Progenitor cell of endocrine pancreas (in vitro differentiated cells): ENCODE measurements around the gene CCDC88C. TPM values are rescaled to one million over a fixed set of nuclear protein-coding genes. Genes with fewer than 3 reads are reported as not detected.

Experiments used
- DNase-seq: peaks from one replicate; pipeline ENCODE4 v3.0.0; 2021; ENCODE audit warnings: low spot score; ENCODE audit not compliant: unreplicated experiment
- H3K27ac Mint-ChIP-seq: 2 replicates; pipeline ENCODE4 v1.8.0; 2021; ENCODE audit warnings: mild to moderate bottlenecking, moderate library complexity, mixed read lengths
- H3K27me3 Mint-ChIP-seq: 2 replicates; pipeline ENCODE4 v1.8.0; 2021; ENCODE audit warnings: mixed read lengths
- H3K36me3 Mint-ChIP-seq: 2 replicates; pipeline ENCODE4 v1.8.0; 2022; ENCODE audit warnings: mixed read lengths; ENCODE audit not compliant: insufficient read depth
- H3K4me1 Mint-ChIP-seq: 2 replicates; pipeline ENCODE4 v1.8.0; 2021; ENCODE audit warnings: low read depth, mixed read lengths
- H3K4me3 Mint-ChIP-seq: 2 replicates; pipeline ENCODE4 v1.8.0; 2021; ENCODE audit warnings: low read depth, mild to moderate bottlenecking, moderate library complexity, mixed read lengths
- H3K9me3 Mint-ChIP-seq: 2 replicates; pipeline ENCODE4 v1.8.0; 2021; ENCODE audit warnings: low read depth, mixed read lengths
- CTCF ChIP-seq: fragments of 200-600 bp; sonication (generic); IDR thresholded peaks from one replicate; pipeline ENCODE4 v1.5.0; 2021; ENCODE audit warnings: antibody characterized with exemption, mild to moderate bottlenecking; ENCODE audit not compliant: unreplicated experiment
- total RNA-seq: library from RNA; stranded (reverse); gene quantifications from 2 replicates; pipeline ENCODE4 v1.2.1, GENCODE V29; 2021

CCDC88C gene
- total RNA-seq, 1 donor from 2014 or later, result 78.1 TPM

- H3K36me3 Mint-ChIP-seq, result peaks cover 28% of the 10 kb centered on the region
- no peak for TF ChIP-seq CTCF
- H3K27me3 Mint-ChIP-seq, result no peaks in the 10 kb centered on the region
- no peaks in the 10 kb centered on the region for H3K4me1 Mint-ChIP-seq
- no peaks in the 10 kb centered on the region for H3K9me3 Mint-ChIP-seq
- H3K27ac Mint-ChIP-seq, result peak overlapping the region; percentile 70
- H3K4me3 Mint-ChIP-seq, result no peak overlapping the region
- DNase-seq, result no peak
Observed at GRCh38 chr14:91284791-91285548, 132.7 kb downstream of the CCDC88C start.

DNA sequence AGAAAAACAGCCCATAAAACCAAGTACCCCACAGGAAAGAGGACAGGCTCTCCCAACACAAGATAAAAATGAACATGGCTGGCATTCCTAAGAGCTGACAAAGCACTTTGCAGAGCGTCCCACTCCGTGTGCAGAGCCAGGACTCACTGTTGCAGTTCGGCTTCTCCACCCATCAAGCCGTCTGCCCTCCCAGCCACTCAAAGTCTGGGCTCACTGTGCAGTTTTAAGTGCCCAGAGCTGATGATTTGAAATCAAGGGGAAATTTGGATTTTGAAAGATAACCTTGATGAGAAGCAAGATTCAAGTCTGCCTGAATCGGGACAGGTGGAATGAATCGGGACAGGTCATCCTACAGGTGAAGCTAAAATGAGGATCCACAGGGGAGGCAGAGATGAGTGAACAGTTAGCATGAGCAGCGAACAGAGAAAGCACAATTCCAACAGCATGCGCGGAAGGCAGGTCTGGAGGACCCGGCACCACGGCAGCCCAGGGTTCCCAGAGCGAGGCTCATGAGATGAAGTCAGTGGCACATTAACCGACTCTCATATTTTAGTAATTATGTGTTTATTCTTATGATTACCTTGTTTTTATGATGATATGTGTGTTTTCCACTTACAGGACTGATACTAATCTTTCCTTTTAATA is 133.4 kb downstream of the CCDC88C start:
- H3K27ac Mint-ChIP-seq, result peak overlapping the region; percentile 33
- H3K4me1 Mint-ChIP-seq, result no peaks in the 10 kb centered on the region
- DNase-seq, result no peak
- no peak overlapping the region for H3K4me3 Mint-ChIP-seq
- peaks cover 29% of the 10 kb centered on the region for H3K36me3 Mint-ChIP-seq
- no peaks in the 10 kb centered on the region for H3K27me3 Mint-ChIP-seq
- H3K9me3 Mint-ChIP-seq, result no peaks in the 10 kb centered on the region
- TF ChIP-seq CTCF, result no peak

DNA sequence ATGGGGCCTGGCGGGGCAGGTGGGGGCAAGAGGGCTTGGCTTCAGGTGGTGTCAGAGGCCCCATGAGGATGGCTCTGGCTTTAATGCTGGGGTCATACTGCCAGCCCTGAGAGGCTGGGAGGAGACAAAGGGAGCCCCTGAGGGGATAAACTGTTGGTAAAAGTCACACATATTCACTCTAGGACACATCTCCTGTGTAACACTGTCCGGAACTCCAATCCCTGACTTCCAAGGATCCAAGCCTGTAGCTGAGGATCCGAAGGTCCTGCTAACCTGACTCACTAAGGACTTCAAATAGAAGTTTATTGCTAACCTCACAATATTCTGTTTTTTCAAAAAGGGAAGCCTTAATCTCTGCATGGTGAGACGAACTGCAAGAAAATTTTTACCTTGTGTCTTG is 134.0 kb downstream of the CCDC88C start:
- no peaks in the 10 kb centered on the region for H3K4me1 Mint-ChIP-seq
- H3K36me3 Mint-ChIP-seq, result peaks cover 29% of the 10 kb centered on the region
- no peaks in the 10 kb centered on the region for H3K9me3 Mint-ChIP-seq
- H3K27ac Mint-ChIP-seq, result no peak overlapping the region
- TF ChIP-seq CTCF, result no peak
- H3K4me3 Mint-ChIP-seq, result no peak overlapping the region
- DNase-seq, result no peak
- no peaks in the 10 kb centered on the region for H3K27me3 Mint-ChIP-seq

GRCh38 chr14:91282954-91283645 is 134.5 kb downstream of the CCDC88C start:
- H3K4me1 Mint-ChIP-seq, result no peaks in the 10 kb centered on the region
- no peak for DNase-seq
- no peak for TF ChIP-seq CTCF
- H3K27me3 Mint-ChIP-seq, result no peaks in the 10 kb centered on the region
- no peak overlapping the region for H3K27ac Mint-ChIP-seq
- no peak overlapping the region for H3K4me3 Mint-ChIP-seq
- H3K9me3 Mint-ChIP-seq, result no peaks in the 10 kb centered on the region
- peaks cover 30% of the 10 kb centered on the region for H3K36me3 Mint-ChIP-seq

DNA sequence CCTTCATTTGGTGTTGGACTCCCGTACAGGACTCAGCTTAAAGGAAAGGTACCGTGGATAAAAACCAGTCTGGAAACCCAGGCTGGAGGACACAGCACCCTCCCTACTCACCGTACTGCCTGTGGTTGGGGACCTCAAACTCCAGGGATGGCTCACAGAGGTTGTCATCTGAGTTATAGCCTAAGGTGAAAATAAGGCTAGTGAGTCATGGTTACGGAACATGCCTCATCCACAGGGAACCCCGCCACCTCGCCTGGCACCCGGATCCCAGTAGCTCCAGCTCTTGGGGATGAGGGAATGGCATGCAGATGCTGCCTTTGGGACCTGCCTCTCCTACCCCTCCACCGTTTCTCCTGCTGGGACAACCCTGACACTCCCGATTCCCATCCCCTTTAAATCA is 136.3 kb downstream of the CCDC88C start:
- no peaks in the 10 kb centered on the region for H3K9me3 Mint-ChIP-seq
- H3K27ac Mint-ChIP-seq, result no peak overlapping the region
- no peak overlapping the region for H3K4me3 Mint-ChIP-seq
- H3K36me3 Mint-ChIP-seq, result peaks cover 31% of the 10 kb centered on the region
- no peaks in the 10 kb centered on the region for H3K27me3 Mint-ChIP-seq
- TF ChIP-seq CTCF, result no peak
- DNase-seq, result no peak
- peaks cover 3% of the 10 kb centered on the region for H3K4me1 Mint-ChIP-seq
